ENCODE results near the gene SORCS1.

The SORCS1 gene

GRCh38 chr10:106636766-106637491 is 527.6 kb downstream of the SORCS1 start:
- no peak for DNase-seq

- DNase-seq = no peak
These were observed 528.6 kb downstream of the SORCS1 start for GRCh38 chr10:106635947-106636346.

- no peak for DNase-seq
These were observed 533.3 kb downstream of the SORCS1 start for GRCh38 chr10:106631016-106631702.

GRCh38 chr10:106626371-106626770 is 538.1 kb downstream of the SORCS1 start:
- DNase-seq = no peak

- no peak for DNase-seq
These were observed 538.8 kb downstream of the SORCS1 start for GRCh38 chr10:106625751-106626150.

GRCh38 chr10:106619346-106619745 is 545.2 kb downstream of the SORCS1 start:
- no peak for DNase-seq

GRCh38 chr10:106618646-106619045 is 545.9 kb downstream of the SORCS1 start:
- no peak for DNase-seq

GRCh38 chr10:106615081-106615480 is 549.4 kb downstream of the SORCS1 start:
- no peak for DNase-seq

- DNase-seq = no peak
These were observed 550.2 kb downstream of the SORCS1 start for GRCh38 chr10:106614293-106614692.

GRCh38 chr10:106612381-106612780 is 552.1 kb downstream of the SORCS1 start:
- DNase-seq = no peak

GRCh38 chr10:106609470-106610266 is 554.8 kb downstream of the SORCS1 start:
- no peak for DNase-seq

GRCh38 chr10:106608066-106608465 is 556.4 kb downstream of the SORCS1 start:
- no peak for DNase-seq

GRCh38 chr10:106595281-106595680 is 569.2 kb downstream of the SORCS1 start:
- no peak for DNase-seq

- no peak for DNase-seq
These were observed 570.6 kb downstream of the SORCS1 start for GRCh38 chr10:106593876-106594275.

- no peak for DNase-seq
These were observed 572.1 kb downstream of the SORCS1 start for GRCh38 chr10:106592396-106592795.

GRCh38 chr10:106582291-106582690 is 582.2 kb downstream of the SORCS1 start:
- DNase-seq = no peak

GRCh38 chr10:106577756-106578155 is 586.8 kb downstream of the SORCS1 start:
- no peak for DNase-seq

- DNase-seq = no peak
These were observed 587.2 kb downstream of the SORCS1 start for GRCh38 chr10:106577266-106577665.

GRCh38 chr10:106576534-106576933 is 588.0 kb downstream of the SORCS1 start:
- no peak for DNase-seq

- DNase-seq = no peak
These were observed 591.4 kb downstream of the SORCS1 start for GRCh38 chr10:106573106-106573505.

GRCh38 chr10:106571192-106571946 is 593.1 kb downstream of the SORCS1 start:
- DNase-seq = peak in 1 of 2 experiments; percentile 1

GRCh38 chr10:106570268-106570667 is 594.2 kb downstream of the SORCS1 start:
- DNase-seq = no peak

GRCh38 chr10:106567629-106568028 is 596.9 kb downstream of the SORCS1 start:
- DNase-seq = no peak
